ACHN (cell line): ENCODE results near the gene VCY.
"Not testable (repeated sequence)": the region's sequence is repeated elsewhere in the genome, so short reads cannot be mapped to it uniquely, and the experiment has no call there.

Source experiments
- DNase-seq: peaks from one replicate; pipeline ENCODE4 v3.0.0-alpha.2; 2015
- in situ Hi-C: cut with HindIII; loops from 2 replicates; pipeline ENCODE4 v1.10.0; 2017; ENCODE audit warnings: low sequenced_read_pairs, low pct_ligation_motif_present, low pct_unique_long_range_greater_than_20kb

VCY gene

GRCh38 chrY:13986373-13986772 lies at the start of gene VCY:
Gene VCY (minus strand): TSS chrY:13986473. CDS start chrY:13986440, 33 bp downstream.
- in situ Hi-C loops, DNase-seq: not testable (repeated sequence)

GRCh38 chrY:14030395-14030794 lies 44.1 kb upstream of the VCY start:
- DNase-seq, in situ Hi-C loops: not testable (repeated sequence)

GRCh38 chrY:14011916-14012315 lies 25.6 kb upstream of the VCY start:
- in situ Hi-C loops, DNase-seq: not testable (repeated sequence)

DNA sequence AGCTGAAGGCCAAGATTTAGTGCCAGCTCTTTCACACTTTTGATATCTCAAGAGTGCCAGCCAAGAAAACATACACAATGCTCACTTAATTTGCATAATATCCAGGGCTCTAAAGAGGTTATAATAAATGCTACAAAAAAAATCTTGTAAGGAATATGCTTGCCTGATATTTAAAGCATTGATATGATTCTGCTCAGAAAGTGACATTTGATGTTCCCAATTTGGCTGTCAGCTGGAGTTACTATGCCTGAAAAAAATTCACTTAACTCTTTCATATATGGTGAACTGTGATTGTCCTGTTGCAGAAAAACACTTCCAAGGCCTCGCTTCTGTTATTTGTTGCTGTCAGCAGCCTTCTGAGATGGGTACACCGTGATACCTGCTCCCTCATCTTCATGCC lies 43.9 kb downstream of the VCY start:
- DNase-seq, in situ Hi-C loops: not testable (repeated sequence)
